GM18873 (cell line): ENCODE results near the gene ESPNL.

Experiments
- ATAC-seq: cut with Tn5 transposase; IDR thresholded peaks from one replicate; pipeline ENCODE4 v1.9.1; 2021; ENCODE audit warnings: mild to moderate bottlenecking, moderate library complexity, moderate number of reproducible peaks; ENCODE audit not compliant: unreplicated experiment, low FRiP score

Gene ESPNL

GRCh38 chr2:238127165-238128060, 27.3 kb downstream of the ESPNL start:
- ATAC-seq = no peak

- ATAC-seq = no peak
Measured at GRCh38 chr2:238128061-238128440, 27.9 kb downstream of the ESPNL start.

- ATAC-seq = no peak
Measured at GRCh38 chr2:238128534-238129001, 28.4 kb downstream of the ESPNL start.

GRCh38 chr2:238129166-238130010, 29.2 kb downstream of the ESPNL start:
- no peak for ATAC-seq

- ATAC-seq = no peak
Measured at GRCh38 chr2:238130111-238130695, 30.1 kb downstream of the ESPNL start.

- no peak for ATAC-seq
Measured at GRCh38 chr2:238130696-238131628, 30.8 kb downstream of the ESPNL start.

- no peak for ATAC-seq
Measured at GRCh38 chr2:238131761-238132462, 31.8 kb downstream of the ESPNL start.

- ATAC-seq = no peak
Measured at GRCh38 chr2:238132463-238133450, 32.6 kb downstream of the ESPNL start.

GRCh38 chr2:238133499-238134392, 33.6 kb downstream of the ESPNL start:
- ATAC-seq = no peak

- ATAC-seq = no peak
Measured at GRCh38 chr2:238134393-238134785, 34.2 kb downstream of the ESPNL start.

- ATAC-seq = no peak
Measured at GRCh38 chr2:238135601-238136150, 35.5 kb downstream of the ESPNL start.

- ATAC-seq = no peak
Measured at GRCh38 chr2:238136820-238137537, 36.8 kb downstream of the ESPNL start.

- no peak for ATAC-seq
Measured at GRCh38 chr2:238137885-238138284, 37.7 kb downstream of the ESPNL start.

- ATAC-seq = no peak
Measured at GRCh38 chr2:238138331-238139195, 38.4 kb downstream of the ESPNL start, which contains the start of gene KLHL30. TSS of gene KLHL30 (plus strand) at chr2:238138668. CDS start at chr2:238140755, 2,087 bp downstream.
